ENCODE results near the gene MEP1B.
"Not testable (repeated sequence)": the region's sequence is repeated elsewhere in the genome, so short reads cannot be mapped to it uniquely, and the experiment has no call there.

The MEP1B gene

DNA sequence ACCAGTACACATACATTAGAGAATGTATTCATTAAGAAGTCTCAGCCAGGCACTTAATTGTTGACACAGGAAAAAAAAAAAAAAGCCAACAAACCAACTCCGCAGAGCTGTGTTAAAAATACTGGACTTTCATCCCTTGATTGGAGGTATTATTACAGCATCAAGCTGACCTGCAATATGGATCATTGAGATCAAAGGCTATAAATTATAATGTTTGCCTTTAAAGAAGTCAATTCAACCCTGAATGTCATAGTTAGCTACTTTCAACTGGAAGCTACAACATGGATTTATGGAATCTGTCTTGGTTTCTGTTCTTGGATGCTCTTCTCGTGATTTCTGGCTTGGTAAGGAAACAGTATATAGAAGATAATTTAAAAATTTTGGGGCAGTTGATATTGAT, at the start of gene MEP1B:
TSS of gene MEP1B (plus strand) at position 250 of the 400 bp plus-strand sequence. CDS start at position 282, 32 bp downstream.
- no peak within 1 kb of the TSS for H3K4me3 ChIP-seq
- no peak within 1 kb of the TSS for H3K27ac ChIP-seq

DNA sequence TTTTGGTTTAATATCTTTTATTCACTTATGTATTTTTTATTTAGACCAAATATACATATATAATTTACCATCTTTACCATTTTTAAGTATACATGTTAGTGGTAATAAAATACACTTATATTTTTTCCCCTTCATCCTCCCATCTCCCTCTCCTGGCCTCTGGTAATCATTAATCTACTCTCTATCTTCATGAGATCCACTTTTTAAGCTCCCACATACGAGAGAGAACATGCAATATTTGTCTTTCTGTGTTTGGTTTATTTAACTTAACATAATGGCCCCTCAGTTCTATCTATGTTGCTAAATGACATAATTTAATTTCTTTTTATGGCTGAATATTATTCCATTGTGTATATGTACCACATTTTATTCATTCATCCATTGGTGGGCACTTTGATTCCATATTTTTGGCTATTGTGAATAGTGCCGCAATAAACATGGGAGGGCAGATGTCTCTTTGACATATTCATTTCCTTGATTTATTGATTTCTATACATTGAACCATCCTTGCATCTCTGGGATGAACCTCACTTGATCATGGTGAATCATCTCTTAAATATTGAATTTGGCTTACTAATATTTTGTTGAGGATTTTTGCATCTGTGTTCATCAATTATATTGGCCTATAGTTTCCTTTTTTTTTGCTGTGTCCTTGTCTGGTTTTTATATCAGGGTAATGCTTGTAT, 41.5 kb upstream of the MEP1B start:
- no peak overlapping the region for H3K27ac ChIP-seq
- no peak overlapping the region for H3K4me3 ChIP-seq

DNA sequence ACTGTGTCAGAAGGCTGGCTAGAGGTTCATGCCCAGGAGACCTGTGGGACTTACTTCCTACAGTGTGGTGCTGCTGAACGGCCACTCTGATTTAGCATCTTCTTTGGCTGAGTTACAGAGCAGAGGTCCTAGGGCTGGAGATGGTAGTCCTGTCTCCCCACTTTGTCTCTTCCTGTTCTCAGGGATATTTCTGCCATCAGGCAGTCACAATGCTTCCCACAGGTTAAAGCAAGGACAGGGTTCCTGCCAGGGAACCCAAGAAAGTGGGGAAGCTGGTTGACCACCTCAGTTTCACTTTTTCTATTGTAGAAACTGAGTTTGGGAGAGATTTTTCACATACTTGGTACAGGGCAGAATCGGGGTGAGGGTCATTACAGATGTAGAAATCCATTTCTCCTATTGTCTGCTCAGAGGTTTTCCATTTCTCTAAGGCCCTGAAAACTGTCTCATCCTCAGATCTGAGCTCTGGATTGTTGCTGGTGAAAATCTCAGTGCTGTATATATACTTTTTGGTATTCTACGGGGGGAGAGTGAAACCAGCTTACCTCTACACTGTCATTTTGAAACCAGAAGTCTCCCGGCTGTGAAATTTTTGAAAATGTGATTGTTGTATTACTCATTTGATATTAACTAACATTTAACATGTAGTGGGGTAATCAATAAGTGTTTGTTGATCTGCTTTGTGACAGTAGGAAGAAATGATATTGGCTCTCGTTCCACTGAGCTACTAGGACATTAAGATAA, 37.0 kb upstream of the MEP1B start:
- no peak overlapping the region for H3K4me3 ChIP-seq

DNA sequence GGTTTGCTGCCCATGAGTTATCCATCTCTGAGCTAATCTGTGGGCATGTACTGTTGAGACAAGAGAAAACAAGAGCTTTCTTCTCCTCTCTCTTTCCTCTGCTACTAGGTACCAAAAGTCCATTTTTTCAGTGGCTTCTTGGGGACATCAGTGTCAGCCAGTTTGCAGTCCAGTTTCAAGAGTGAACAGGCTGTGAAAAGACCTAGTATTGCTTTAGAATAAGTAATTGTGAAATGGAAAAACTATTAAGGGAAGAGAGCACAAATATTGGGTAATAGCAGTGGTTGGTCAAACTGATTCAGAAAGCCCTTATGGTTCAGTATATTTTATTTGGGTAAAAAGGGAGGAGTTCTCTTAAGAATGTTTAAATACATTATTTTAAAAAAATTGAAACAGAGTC, 33.0 kb upstream of the MEP1B start:
- Histone ChIP-seq H3K4me3 (no peak overlapping the region), H3K27ac (no peak overlapping the region)

More for the DNA sequence above, 37.0 kb upstream of the MEP1B start:
- H3K27ac ChIP-seq, result no peak overlapping the region

DNA sequence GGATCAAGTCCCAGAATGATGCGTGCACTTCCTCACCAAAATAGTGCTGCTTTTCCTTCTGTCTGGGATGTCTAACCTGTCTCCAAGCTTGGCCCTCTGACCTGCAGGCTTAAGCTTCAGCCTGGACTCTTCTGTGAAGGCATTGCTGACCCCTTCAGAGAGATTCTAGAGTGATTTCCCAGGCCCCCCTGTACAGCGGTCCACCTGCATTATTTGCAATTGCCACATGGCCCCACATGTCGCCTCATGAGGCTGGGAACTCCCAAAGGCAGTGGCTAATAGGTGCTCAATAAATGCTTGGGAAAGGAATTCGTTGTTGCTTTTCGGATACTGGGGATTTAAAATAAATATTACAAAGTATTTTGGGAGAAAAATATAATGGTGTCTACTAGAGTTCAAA, 32.3 kb upstream of the MEP1B start:
- no peak overlapping the region for H3K4me3 ChIP-seq

DNA sequence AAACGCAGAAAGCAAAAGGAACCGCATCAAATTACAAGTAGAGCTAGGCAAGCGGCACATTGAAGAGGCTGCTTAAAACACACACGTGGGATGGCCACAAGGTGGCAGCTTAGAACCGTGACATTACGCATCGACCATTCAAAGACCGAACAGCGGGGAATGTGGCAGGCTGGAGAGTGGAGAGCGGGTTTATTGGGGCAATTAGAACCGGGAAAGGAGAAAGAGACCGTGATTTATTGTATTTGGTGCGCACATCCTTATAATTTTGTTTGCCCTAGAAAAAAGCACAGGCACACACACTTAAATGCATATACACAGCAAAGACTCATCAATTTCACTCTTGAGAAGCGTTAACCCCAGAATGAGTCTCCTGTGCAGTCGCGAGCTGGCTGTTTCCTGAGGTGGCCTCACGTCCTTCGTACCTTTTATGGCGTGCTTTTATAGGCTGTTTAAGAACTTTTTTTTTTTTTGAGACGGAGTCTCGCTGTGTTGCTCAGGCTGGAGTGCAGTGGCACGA, 31.7 kb upstream of the MEP1B start:
- H3K27ac ChIP-seq, result no peak overlapping the region
- peak overlapping the region in 1 of 7 experiments; percentile 13 for H3K4me3 ChIP-seq

More for the DNA sequence above, 32.3 kb upstream of the MEP1B start:
- no peak overlapping the region for H3K27ac ChIP-seq

DNA sequence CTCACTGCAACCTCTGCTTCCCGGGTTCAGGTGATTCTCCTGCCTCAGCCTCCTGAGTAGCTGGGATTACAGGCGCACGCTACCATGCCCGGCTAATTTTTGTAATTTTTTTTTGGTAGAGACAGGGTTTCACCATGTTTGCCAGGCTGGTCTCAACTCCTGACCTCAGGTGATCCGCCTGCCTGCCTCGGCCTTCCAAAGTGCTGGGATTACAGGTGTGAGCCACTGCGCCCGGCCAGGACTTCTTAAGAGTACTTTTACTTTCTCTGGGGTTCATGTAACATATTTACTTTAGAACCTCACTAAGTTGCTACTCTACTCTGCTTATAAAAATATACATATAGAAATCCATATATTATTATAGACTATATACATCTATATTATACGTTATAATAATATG, 31.2 kb upstream of the MEP1B start:
- not testable (repeated sequence) for H3K27ac ChIP-seq, H3K4me3 ChIP-seq

DNA sequence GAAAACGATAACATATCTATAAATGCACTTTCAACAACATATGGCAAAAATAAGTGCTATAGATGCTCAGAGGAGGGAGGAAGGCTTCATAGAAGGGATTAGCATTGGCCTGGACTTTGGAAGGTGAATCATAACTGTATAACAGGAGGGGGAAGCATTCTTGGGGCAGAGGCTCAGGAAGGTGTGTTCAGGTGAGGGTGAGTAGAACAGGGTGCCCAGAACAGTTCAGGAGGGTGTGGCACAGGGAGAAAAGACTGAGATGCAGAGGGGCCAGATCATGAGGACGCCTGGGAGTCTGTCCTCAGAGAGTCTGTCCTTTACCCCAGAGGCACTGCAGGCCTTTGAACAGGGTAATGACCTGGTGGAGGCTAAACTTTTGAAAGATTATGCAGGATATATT, 29.3 kb upstream of the MEP1B start:
- H3K4me3 ChIP-seq, result no peak overlapping the region
- H3K27ac ChIP-seq, result no peak overlapping the region

DNA sequence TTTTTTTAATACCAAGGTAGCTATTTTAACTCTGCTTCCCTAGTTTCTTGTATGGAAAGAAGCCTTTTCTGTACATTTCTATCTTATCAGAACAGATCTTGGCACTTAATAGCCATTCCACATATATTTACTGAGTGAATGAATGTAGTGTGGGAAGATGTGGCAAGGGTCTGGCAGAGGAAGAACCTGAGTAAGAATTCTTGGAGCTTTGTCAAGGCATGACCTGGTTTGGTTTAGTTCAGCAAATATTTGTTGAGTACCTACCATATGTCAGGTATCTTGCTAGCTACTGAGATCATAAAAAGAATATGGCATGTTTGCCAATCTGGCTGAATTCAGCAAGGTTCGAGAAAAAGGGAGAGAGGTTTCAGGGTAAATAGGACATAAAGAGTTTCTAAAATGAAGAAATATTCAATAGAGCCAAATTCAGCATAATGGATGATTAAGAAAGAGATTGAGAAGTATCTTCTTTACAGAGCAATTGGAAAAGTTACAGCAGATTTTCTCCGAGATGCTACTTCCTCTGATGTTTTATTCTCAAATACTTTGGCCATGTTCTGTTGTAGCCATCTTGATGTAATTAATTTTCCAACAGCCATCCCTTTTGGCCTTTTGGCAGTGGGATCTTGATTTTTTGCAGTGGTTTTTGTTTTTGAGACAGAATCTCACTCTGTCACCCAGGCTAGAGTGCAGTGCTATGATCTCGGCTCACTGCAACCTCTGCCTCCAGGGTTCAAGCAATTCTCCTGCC, 21.7 kb upstream of the MEP1B start:
- Histone ChIP-seq H3K27ac (no peak overlapping the region), H3K4me3 (no peak overlapping the region)

DNA sequence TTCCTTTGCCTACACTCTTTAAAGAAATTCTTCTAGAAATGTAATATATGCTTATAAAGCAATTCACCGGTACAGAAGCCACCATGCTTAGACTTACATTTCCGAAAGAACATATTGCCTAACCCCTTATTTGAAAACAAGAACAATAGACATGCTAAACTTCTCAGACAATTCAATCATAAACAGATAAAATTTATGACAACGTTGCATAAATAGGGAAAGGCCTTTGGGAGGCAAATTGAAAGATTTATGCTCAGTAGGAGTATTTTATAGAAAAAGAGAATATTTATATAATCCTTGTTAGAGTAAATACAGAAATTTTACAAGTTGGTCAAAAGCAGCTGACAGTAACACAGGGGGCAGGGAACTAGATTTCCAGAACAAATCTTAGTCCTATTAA, 16.2 kb upstream of the MEP1B start:
- Histone ChIP-seq H3K27ac (no peak overlapping the region), H3K4me3 (no peak overlapping the region)

DNA sequence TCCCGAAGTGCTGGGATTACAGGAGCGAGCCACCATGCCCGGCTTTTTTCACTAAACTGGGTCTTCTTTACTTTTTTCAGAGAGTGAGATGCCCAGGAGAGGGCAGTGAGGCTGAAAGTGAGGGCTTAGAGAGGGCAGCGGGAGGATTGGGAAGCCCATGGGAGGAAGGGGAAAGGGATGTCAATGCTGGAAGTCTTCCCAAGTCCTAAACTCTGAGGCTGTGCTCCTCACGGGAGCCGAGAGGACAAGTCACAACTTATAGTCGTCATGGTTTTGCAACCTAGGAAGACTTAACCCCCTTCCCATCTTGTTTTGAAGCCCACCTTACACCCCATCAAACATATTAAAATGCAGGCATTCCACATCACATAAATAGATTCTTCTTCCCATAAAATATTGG, 15.1 kb upstream of the MEP1B start:
- Histone ChIP-seq H3K27ac (no peak overlapping the region), H3K4me3 (no peak overlapping the region)

DNA sequence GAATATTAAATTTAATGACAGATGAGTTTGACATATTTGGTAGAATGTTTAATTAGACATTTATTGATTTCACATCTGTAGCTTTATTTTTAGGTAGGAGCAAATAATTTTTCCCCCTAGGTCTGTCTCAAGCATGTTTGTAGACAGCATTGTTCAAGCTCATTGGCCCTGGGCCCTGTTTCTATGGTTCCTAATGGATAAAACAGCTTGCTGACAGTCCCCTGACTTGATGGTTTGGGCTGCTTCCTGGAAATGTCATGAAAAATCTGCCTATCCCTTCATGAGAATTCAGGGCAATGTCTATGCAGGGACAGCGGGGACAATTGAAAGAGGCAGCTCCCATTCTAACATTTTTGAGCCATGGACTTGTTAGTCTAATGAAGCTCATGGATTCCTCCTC, 14.6 kb upstream of the MEP1B start:
- H3K27ac ChIP-seq, result no peak overlapping the region
- no peak overlapping the region for H3K4me3 ChIP-seq

DNA sequence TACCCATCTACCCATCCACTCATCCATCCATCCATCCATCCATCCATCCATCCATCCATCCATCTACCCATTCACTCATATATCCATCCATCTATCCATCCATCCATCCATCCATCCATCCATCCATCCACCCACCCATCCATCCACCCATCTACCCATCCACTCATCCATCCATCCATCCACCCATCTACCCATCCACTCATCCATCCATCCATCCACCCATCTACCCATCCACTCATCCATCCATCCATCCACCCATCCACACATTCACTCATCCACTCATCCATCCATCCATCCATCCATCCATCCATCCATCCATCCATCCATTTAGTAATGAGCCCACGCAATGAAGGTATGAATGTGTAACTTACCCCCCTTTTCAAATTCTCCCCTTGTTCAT, 13.1 kb upstream of the MEP1B start:
- not testable (repeated sequence) for H3K27ac ChIP-seq

DNA sequence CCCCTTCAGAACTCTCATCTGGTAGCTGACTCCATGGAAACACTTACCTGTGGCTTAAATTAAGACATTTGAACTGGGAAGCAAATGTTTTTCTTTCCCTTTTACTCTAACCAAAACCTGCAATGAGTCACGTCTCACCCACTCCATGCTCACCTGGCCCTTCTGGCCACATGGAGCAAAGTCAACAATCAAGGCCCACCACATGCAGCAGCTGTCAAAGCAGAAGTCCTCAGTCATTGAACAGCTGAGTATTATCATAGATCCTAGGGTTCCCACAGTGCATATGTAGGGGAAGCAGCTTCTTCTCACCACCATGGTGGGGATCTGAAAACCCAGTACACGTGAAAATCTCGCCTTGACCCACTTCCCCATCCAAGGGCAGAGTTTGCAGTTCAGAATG, 12.3 kb upstream of the MEP1B start:
- Histone ChIP-seq H3K27ac (no peak overlapping the region), H3K4me3 (no peak overlapping the region)

More for the DNA sequence above, 13.1 kb upstream of the MEP1B start:
- not testable (repeated sequence) for H3K4me3 ChIP-seq

DNA sequence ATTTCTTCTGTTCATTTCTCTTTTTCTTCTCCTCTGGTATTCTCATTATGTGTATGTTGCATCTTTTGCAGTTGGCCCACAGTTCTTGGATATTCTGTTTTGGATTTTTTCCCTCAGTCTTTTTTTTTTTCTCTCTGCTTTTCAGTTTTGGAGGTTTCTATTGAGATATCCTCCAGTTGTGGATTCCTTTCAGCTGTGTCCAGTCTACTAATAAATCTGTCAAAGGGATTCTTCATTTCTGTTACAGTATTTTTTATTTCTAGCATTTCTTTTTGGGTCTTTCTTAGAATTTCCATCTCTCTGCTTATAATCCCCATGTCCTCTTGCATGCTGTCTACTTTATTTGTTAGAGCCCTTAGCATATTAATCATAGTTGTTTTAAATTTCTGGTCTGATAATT, 6.3 kb upstream of the MEP1B start:
- no peak overlapping the region for H3K4me3 ChIP-seq
- no peak overlapping the region for H3K27ac ChIP-seq

DNA sequence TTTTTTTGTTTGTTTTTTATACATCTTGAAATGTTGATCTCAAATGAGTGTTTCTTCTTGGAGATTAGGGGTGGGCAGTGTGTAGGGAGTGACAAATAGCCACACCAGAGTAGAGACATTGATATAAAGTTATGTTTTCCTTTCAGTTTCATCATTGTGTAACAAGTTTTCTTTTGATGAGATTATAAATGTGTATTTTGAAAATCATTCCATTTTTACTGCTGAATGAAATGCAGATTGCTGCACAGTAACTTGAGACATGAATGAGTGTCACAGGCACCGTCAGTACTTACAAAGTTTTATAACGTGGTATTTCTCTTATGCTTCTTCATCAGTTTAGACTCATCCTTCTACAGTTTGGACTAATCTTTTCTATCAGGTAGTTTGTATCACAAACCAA, 370 bp downstream of the MEP1B start:
- H3K27ac ChIP-seq, result no peak overlapping the region
- H3K4me3 ChIP-seq, result no peak overlapping the region

DNA sequence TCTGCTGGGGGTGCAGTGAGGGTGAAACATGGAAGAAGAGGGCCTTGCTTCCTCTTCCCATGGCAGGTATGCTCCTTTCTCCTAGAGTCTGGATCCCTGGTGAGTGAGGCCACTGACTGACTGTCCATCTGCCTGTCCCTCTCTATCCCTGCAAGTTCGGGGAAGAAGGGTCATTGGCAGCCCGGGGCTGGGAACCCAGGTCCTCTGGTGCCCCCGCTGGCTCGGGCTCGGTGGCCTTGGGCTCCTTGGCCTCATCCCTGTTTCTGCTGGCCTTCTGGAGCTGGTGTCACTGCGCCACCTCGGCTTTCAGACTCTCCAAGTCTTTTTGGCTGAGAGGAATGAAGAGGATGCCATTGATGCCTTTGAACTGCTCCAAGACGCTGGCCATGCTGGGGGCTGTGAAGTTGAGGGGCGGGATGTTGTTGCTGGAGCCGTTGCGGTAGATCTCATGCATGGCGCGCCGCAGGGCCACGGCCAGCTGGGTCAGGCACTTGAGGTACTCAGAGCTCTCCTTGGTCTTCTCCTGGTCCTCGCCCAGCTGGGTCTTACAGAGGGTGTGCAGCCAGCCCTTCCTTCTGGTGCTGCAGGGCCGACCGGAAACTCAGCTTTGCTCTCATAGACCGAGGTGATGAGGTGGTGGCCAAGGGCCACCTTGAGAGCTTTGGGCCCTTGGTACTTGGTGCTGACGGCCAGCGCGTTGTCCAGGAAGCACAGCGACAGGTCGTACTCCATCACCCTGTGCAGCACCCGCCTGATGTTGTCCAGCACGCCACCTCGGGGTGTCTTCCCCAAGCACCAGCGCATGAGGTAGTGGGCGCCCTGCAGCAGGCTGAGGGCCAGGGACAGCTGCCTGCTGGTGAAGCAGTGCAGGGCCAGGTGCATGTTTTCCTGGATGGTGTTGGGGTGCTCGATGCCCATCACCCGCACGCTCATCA, 6.3 kb downstream of the MEP1B start:
- Histone ChIP-seq H3K27ac (no peak overlapping the region), H3K4me3 (no peak overlapping the region)

DNA sequence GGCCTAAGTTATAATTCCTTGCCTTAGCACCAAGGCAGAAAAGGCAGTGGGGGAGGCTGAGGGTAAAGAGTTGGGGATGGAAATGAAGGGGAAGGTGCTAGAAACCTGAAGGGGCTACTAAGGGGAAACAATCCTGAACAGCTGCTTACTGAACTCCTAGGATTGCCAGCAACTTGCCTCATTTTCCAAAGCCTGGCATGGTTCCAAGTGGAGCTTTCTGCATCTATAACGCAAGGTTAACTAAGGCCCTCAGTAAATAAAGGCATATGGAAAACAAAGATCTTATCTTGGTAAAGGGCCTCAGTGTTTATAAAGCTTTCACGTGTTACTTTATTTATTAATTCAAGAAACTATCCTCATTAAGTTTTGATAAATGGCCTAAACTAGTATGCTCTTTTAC, 10.9 kb downstream of the MEP1B start:
- H3K4me3 ChIP-seq, result no peak overlapping the region
- H3K27ac ChIP-seq, result no peak overlapping the region

DNA sequence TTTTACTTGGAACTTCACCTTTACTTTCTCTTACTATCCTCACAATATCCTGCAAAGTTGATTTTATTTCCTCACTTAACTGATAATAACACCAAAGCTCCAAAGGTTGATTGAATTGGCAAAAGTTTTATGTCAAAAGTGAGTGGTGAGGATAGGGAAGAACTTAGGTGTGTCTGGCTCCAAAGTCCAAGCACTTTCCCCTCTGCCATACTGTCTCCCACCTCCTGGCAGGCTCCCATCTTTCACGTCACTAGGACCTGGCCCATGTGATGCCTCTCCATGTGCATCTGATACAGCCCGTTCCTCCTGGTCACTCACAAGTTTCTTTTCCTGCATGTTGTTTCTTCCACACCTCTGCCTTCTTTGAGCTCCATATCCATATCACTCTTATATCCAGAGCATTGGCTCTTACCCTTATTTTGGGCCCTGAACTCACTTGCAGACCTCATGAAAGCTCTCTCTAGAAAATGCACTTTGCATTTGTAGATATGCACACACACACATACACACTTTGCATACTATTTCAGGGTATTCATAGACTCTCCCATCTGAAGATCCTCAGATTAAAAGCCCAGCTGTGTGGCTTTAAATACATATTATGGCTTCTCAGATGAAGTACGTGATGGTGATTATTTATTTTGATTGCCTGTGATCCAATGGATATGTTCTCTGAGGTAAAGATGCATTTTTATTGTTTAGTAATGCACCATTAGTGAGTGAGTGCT, 12.3 kb downstream of the MEP1B start:
- Histone ChIP-seq H3K4me3 (no peak overlapping the region), H3K27ac (no peak overlapping the region)

Data from skin epidermis (tissue), 12 donors.